GM19463 (cell line): ENCODE measurements around the gene HES5.
A peak's percentile ranks its signal among the peaks of the same experiment; 100 is the strongest.

Experiments
- ATAC-seq: cut with Tn5 transposase; IDR thresholded peaks from one replicate; pipeline ENCODE4 v1.9.1; 2021; ENCODE audit warnings: mild to moderate bottlenecking, moderate library complexity; ENCODE audit not compliant: unreplicated experiment

Gene HES5

GRCh38 chr1:2533365-2533764, 3.3 kb upstream of the HES5 start:
- no peak for ATAC-seq

- ATAC-seq: no peak
Measured at GRCh38 chr1:2532485-2533160, 2.6 kb upstream of the HES5 start.

GRCh38 chr1:2530513-2531361, 674 bp upstream of the HES5 start:
- no peak for ATAC-seq

GRCh38 chr1:2528966-2529783, 888 bp downstream of the HES5 start:
- no peak for ATAC-seq

GRCh38 chr1:2528611-2528965, 1.5 kb downstream of the HES5 start:
- ATAC-seq: no peak

GRCh38 chr1:2528016-2528415, 2.0 kb downstream of the HES5 start:
- no peak for ATAC-seq

GRCh38 chr1:2527556-2527860, 2.6 kb downstream of the HES5 start:
- no peak for ATAC-seq

GRCh38 chr1:2526824-2527555, 3.1 kb downstream of the HES5 start:
- ATAC-seq: peak; percentile 39

GRCh38 chr1:2525920-2526823, 3.9 kb downstream of the HES5 start, which contains the start of gene PANK4:
TSS of gene PANK4 (minus strand) at chr1:2526596. CDS start at chr1:2526587, 9 bp downstream.
- peak; percentile 79 for ATAC-seq

GRCh38 chr1:2525572-2525919, 4.5 kb downstream of the HES5 start:
- ATAC-seq: no peak

- no peak for ATAC-seq
Measured at GRCh38 chr1:2523891-2524609, 6.0 kb downstream of the HES5 start.

GRCh38 chr1:2523191-2523890, 6.7 kb downstream of the HES5 start:
- ATAC-seq: no peak

- no peak for ATAC-seq
Measured at GRCh38 chr1:2522230-2522629, 7.8 kb downstream of the HES5 start.

- ATAC-seq: no peak
Measured at GRCh38 chr1:2520806-2521205, 9.3 kb downstream of the HES5 start.

GRCh38 chr1:2520206-2520605, 9.9 kb downstream of the HES5 start:
- no peak for ATAC-seq

- ATAC-seq: no peak
Measured at GRCh38 chr1:2519729-2520128, 10.3 kb downstream of the HES5 start.

GRCh38 chr1:2519029-2519685, 10.9 kb downstream of the HES5 start:
- no peak for ATAC-seq

GRCh38 chr1:2518528-2518927, 11.5 kb downstream of the HES5 start:
- ATAC-seq: no peak
